HepG2 (cell line): ENCODE measurements around the gene NOVA2. TPM values are rescaled to one million over a fixed set of nuclear protein-coding genes. Genes with fewer than 3 reads are reported as not detected.

Source experiments
- ADNP ChIP-seq: sonication (generic); formaldehyde crosslinking; IDR thresholded peaks from 2 replicates; pipeline ENCODE4 v1.4.0; 2020; ENCODE audit warnings: missing genetic modification reagents
- ARID2 ChIP-seq: sonication (generic); formaldehyde crosslinking; IDR thresholded peaks from 2 replicates; pipeline ENCODE4 v1.8.1; 2022; ENCODE audit warnings: mild to moderate bottlenecking, missing genetic modification reagents, borderline replicate concordance
- ATRX ChIP-seq: sonication (generic); formaldehyde crosslinking; IDR thresholded peaks from 2 replicates; pipeline ENCODE4 v1.4.0; 2020; ENCODE audit warnings: missing genetic modification reagents, borderline replicate concordance
- BORCS8-MEF2B ChIP-seq: sonication (generic); formaldehyde crosslinking; IDR thresholded peaks from 2 replicates; pipeline ENCODE4 v1.8.0; 2022; ENCODE audit warnings: mild to moderate bottlenecking, missing genetic modification reagents
- CENPT ChIP-seq: sonication (generic); formaldehyde crosslinking; IDR thresholded peaks from 2 replicates; pipeline ENCODE4 v1.8.0; 2022; ENCODE audit warnings: low read depth, mild to moderate bottlenecking, moderate library complexity, missing genetic modification reagents
- GMEB1 ChIP-seq: sonication (generic); formaldehyde crosslinking; IDR thresholded peaks from 2 replicates; pipeline ENCODE4 v1.5.1; 2020; ENCODE audit warnings: missing genetic modification reagents, mild to moderate bottlenecking, borderline replicate concordance
- HDAC6 ChIP-seq: fragments of 200-600 bp; sonication (generic); IDR thresholded peaks from 2 replicates; pipeline ENCODE4 v1.7.0; 2017; ENCODE audit warnings: mild to moderate bottlenecking, antibody characterized with exemption, low read length, low read depth
- IKZF5 ChIP-seq: IDR thresholded peaks from 2 replicates; pipeline ENCODE4 v1.6.1; 2018; ENCODE audit warnings: missing genetic modification reagents, mild to moderate bottlenecking, missing compliant biosample characterization
- MIER3 ChIP-seq: IDR thresholded peaks from 2 replicates; pipeline ENCODE4 v1.6.1; 2016; ENCODE audit warnings: missing compliant biosample characterization, borderline replicate concordance
- MTF2 ChIP-seq: sonication (generic); formaldehyde crosslinking; IDR thresholded peaks from 2 replicates; pipeline ENCODE4 v1.5.0; 2020; ENCODE audit warnings: missing genetic modification reagents, borderline replicate concordance
- NR2C2 ChIP-seq: sonication (generic); formaldehyde crosslinking; IDR thresholded peaks from 2 replicates; pipeline ENCODE4 v1.4.0; 2020; ENCODE audit warnings: missing genetic modification reagents, mild to moderate bottlenecking, moderate library complexity, borderline replicate concordance
- PAF1 ChIP-seq: IDR thresholded peaks from 2 replicates; pipeline ENCODE4 v1.6.1; 2016; ENCODE audit warnings: missing genetic modification reagents, missing compliant biosample characterization
- TFDP1 ChIP-seq: IDR thresholded peaks from 2 replicates; pipeline ENCODE4 v1.6.1; 2016; ENCODE audit warnings: missing compliant biosample characterization, missing genetic modification reagents, borderline replicate concordance
- XRCC5 ChIP-seq: fragments of 200-400 bp; formaldehyde crosslinking; optimal IDR thresholded peaks from 2 replicates; pipeline ENCODE3; 2017; ENCODE audit warnings: mild to moderate bottlenecking, low read length
- ZNF18 ChIP-seq: sonication (generic); formaldehyde crosslinking; IDR thresholded peaks from 2 replicates; pipeline ENCODE4 v1.8.0; 2022; ENCODE audit warnings: mild to moderate bottlenecking, missing genetic modification reagents; ENCODE audit not compliant: insufficient replicate concordance
- ZNF251 ChIP-seq: sonication (generic); formaldehyde crosslinking; IDR thresholded peaks from 2 replicates; pipeline ENCODE4 v1.9.0; 2021; ENCODE audit warnings: mild to moderate bottlenecking, missing genetic modification reagents
- ZNF317 ChIP-seq: sonication (generic); formaldehyde crosslinking; IDR thresholded peaks from 2 replicates; pipeline ENCODE4 v1.5.0; 2020; ENCODE audit warnings: mild to moderate bottlenecking, missing genetic modification reagents
- ZNF484 ChIP-seq: sonication (generic); formaldehyde crosslinking; IDR thresholded peaks from 2 replicates; pipeline ENCODE4 v1.5.1; 2020; ENCODE audit warnings: mild to moderate bottlenecking, low read depth, missing genetic modification reagents, borderline replicate concordance
- ZNF547 ChIP-seq: sonication (generic); formaldehyde crosslinking; IDR thresholded peaks from 2 replicates; pipeline ENCODE4 v1.5.1; 2020; ENCODE audit warnings: mild to moderate bottlenecking, missing genetic modification reagents
- ZNF549 ChIP-seq: sonication (generic); formaldehyde crosslinking; IDR thresholded peaks from 2 replicates; pipeline ENCODE4 v1.5.0; 2020; ENCODE audit warnings: missing genetic modification reagents
- ZNF556 ChIP-seq: sonication (generic); formaldehyde crosslinking; IDR thresholded peaks from 2 replicates; pipeline ENCODE4 v1.4.0; 2020; ENCODE audit warnings: mild to moderate bottlenecking, missing genetic modification reagents, borderline replicate concordance
- ZNF883 ChIP-seq: sonication (generic); formaldehyde crosslinking; IDR thresholded peaks from 2 replicates; pipeline ENCODE4 v1.5.1; 2020; ENCODE audit warnings: mild to moderate bottlenecking, missing genetic modification reagents; ENCODE audit errors: not compliant biosample characterization
- polyA plus RNA-seq, 8 experiments: library from polyadenylated mRNA; depleted of rRNA in 3 of 8; stranded (reverse) in 7 of 8; unstranded in 1 of 8; fragments of >200 nt; fragmentation: Illumina TruSeq in 4 of 8; extraction: Trizol in 4 of 8; gene quantifications; 2 replicates each; pipeline versions ENCODE4 v1.2.1 to v1.2.3, GENCODE V29; 2011 to 2016; ENCODE audit warnings: low read depth in 4 of 8, missing spikeins in 1 of 8, mixed read lengths in 1 of 8; ENCODE audit not compliant: insufficient read depth in 1 of 8
- total RNA-seq, 5 experiments: library from RNA; depleted of rRNA; stranded (reverse); fragments of >200 nt; fragmentation: Illumina TruSeq; extraction: Trizol; gene quantifications; 2 replicates each; pipeline ENCODE4 v1.2.3, GENCODE V29; 2016; ENCODE audit warnings: low read depth in 1 of 5
- TF ChIP-seq, protein P1 (sequence below): sonication (generic); formaldehyde crosslinking; IDR thresholded peaks from 2 replicates; pipeline ENCODE4 v1.4.0; 2020; ENCODE audit warnings: missing genetic modification reagents, mild to moderate bottlenecking, borderline replicate concordance

NOVA2 gene
- total and polyA plus RNA-seq, 2 of the 13 experiments (the other 11 are each of a cell fraction or from before 2014, with no cell fraction given): not detected

GRCh38 chr19:45895519-45895972, 78.1 kb downstream of the NOVA2 start (continued):
- peak; percentile 99 for TF ChIP-seq ZNF317 (CRISPR knock-in tag)
- 0 out of 2 replicates have a peak, but pooled peaks have one; percentile 51 for TF ChIP-seq BORCS8-MEF2B (CRISPR knock-in tag)
- TF ChIP-seq ARID2 (CRISPR knock-in tag): 0 out of 2 replicates have a peak, but pooled peaks have one; percentile 31
- peak; percentile 47; the same call in 1 of the 2 replicates for TF ChIP-seq ZNF556
- no peak for TF ChIP-seq HDAC6
- TF ChIP-seq XRCC5: peak; percentile 33
- peak; percentile 79 for TF ChIP-seq ZNF18 (CRISPR knock-in tag)
- no peak for TF ChIP-seq MTF2 (CRISPR knock-in tag)
- no peak for TF ChIP-seq ZNF883
- TF ChIP-seq ZNF484 (CRISPR knock-in tag): no peak
- peak; percentile 32; the same call in 1 of the 2 replicates for TF ChIP-seq NR2C2 (CRISPR knock-in tag)
- TF ChIP-seq PAF1: no peak
- TF ChIP-seq, protein P1, sequence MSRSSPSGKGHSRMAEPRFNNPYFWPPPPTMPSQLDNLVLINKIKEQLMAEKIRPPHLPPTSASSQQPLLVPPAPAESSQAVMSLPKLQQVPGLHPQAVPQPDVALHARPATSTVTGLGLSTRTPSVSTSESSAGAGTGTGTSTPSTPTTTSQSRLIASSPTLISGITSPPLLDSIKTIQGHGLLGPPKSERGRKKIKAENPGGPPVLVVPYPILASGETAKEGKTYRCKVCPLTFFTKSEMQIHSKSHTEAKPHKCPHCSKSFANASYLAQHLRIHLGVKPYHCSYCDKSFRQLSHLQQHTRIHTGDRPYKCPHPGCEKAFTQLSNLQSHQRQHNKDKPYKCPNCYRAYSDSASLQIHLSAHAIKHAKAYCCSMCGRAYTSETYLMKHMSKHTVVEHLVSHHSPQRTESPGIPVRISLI (CRISPR knock-in tag): peak; percentile 78; the same call in 1 of the 2 replicates
- no peak for TF ChIP-seq ZNF549 (CRISPR knock-in tag)
- TF ChIP-seq ZNF547 (CRISPR knock-in tag): no peak
- TF ChIP-seq ZNF251: no peak
- TF ChIP-seq CENPT (CRISPR knock-in tag): no peak
- no peak for TF ChIP-seq ADNP (CRISPR knock-in tag)
- no peak; the same call in 1 of the 2 replicates for TF ChIP-seq GMEB1 (CRISPR knock-in tag)
- TF ChIP-seq ATRX (CRISPR knock-in tag): no peak
- 0 out of 2 replicates have a peak, but pooled peaks have one; percentile 22 for TF ChIP-seq MIER3 (CRISPR knock-in tag)
- peak; percentile 55; the same call in 1 of the 2 replicates for TF ChIP-seq IKZF5
- TF ChIP-seq TFDP1 (CRISPR knock-in tag): 0 out of 2 replicates have a peak, but pooled peaks have one; percentile 65
